GM23248 (cell line): ENCODE measurements around the gene RANBP10. TPM values are rescaled to one million over a fixed set of nuclear protein-coding genes. Genes with fewer than 3 reads are reported as not detected.
"Not testable (repeated sequence)": the region's sequence is repeated elsewhere in the genome, so short reads cannot be mapped to it uniquely, and the experiment has no call there.

Source experiments
- DNase-seq: peaks from one replicate; pipeline ENCODE4 v3.0.0-alpha.2; 2015
- H2AFZ ChIP-seq: fragments of 200-600 bp; sonication (generic); 2 replicates; pipeline ENCODE4 v1.6.1; 2016; ENCODE audit warnings: antibody characterized with exemption
- H3F3A ChIP-seq: fragments of 200-600 bp; sonication (generic); 2 replicates; pipeline ENCODE4 v1.6.1; 2016; ENCODE audit warnings: mild to moderate bottlenecking, antibody characterized with exemption, mixed run types; ENCODE audit not compliant: insufficient read depth
- H3K27ac ChIP-seq: fragments of 200-600 bp; sonication (generic); 2 replicates; pipeline ENCODE4 v1.5.1; 2016; ENCODE audit warnings: mild to moderate bottlenecking
- H3K27me3 ChIP-seq: fragments of 200-600 bp; sonication (generic); replicated peaks from 2 replicates; pipeline ENCODE4 v1.6.1; 2016; ENCODE audit warnings: mild to moderate bottlenecking; ENCODE audit not compliant: insufficient read depth
- H3K36me3 ChIP-seq: fragments of 200-600 bp; sonication (generic); 2 replicates; pipeline ENCODE4 v1.6.1; 2016; ENCODE audit warnings: low read depth, mild to moderate bottlenecking
- H3K4me1 ChIP-seq: fragments of 200-600 bp; sonication (generic); 2 replicates; pipeline ENCODE4 v1.6.1; 2016; ENCODE audit warnings: mild to moderate bottlenecking; ENCODE audit not compliant: insufficient read depth
- H3K4me2 ChIP-seq: fragments of 200-600 bp; sonication (generic); one replicate; pipeline ENCODE4 v1.6.1; 2016; ENCODE audit warnings: mild to moderate bottlenecking; ENCODE audit not compliant: unreplicated experiment
- H3K4me3 ChIP-seq: fragments of 200-600 bp; sonication (generic); 2 replicates; pipeline ENCODE4 v1.5.1; 2016; ENCODE audit warnings: mild to moderate bottlenecking
- H3K79me2 ChIP-seq: fragments of 200-600 bp; sonication (generic); 2 replicates; pipeline ENCODE4 v1.6.1; 2016; ENCODE audit warnings: mild to moderate bottlenecking; ENCODE audit not compliant: insufficient read depth
- H3K9ac ChIP-seq: fragments of 200-600 bp; sonication (generic); 2 replicates; pipeline ENCODE4 v1.6.1; 2016; ENCODE audit warnings: mild to moderate bottlenecking
- H3K9me2 ChIP-seq: fragments of 200-600 bp; sonication (generic); 2 replicates; pipeline ENCODE4 v1.6.1; 2016; ENCODE audit warnings: mixed run types, mild to moderate bottlenecking, moderate library complexity; ENCODE audit not compliant: insufficient read depth
- H3K9me3 ChIP-seq: fragments of 200-600 bp; sonication (generic); one replicate; pipeline ENCODE4 v1.6.1; 2017; ENCODE audit warnings: low read depth
- H4K20me1 ChIP-seq: fragments of 200-600 bp; sonication (generic); 2 replicates; pipeline ENCODE4 v1.6.0; 2016; ENCODE audit not compliant: insufficient read depth
- EZH2 ChIP-seq: fragments of 200-600 bp; sonication (generic); IDR thresholded peaks from 2 replicates; pipeline ENCODE4 v1.6.1; 2018; ENCODE audit warnings: antibody characterized with exemption, mild to moderate bottlenecking; ENCODE audit not compliant: insufficient read depth, poor library complexity, severe bottlenecking
- EZH2phosphoT487 ChIP-seq: fragments of 200-600 bp; sonication (generic); IDR thresholded peaks from 2 replicates; pipeline ENCODE4 v1.6.1; 2018; ENCODE audit warnings: antibody characterized with exemption, moderate library complexity, mild to moderate bottlenecking, low read depth; ENCODE audit not compliant: insufficient read depth
- WGBS, 2 experiments: methylation state at CpG; one replicate each; pipeline ENCODE4 v1.1.6; 2015 to 2017; ENCODE audit warnings: low lambda C conversion rate in 2 of 2, low coverage in 1 of 2; ENCODE audit errors: missing lambda C conversion rate in 2 of 2; 5-methylcytosine and 5-hydroxymethylcytosine counted together
- in situ Hi-C: fragments of 300-500 bp; cut with MboI; formaldehyde crosslinking; loops from 2 replicates; pipeline ENCODE4 v1.15.0; 2020
- polyA plus RNA-seq: library from polyadenylated mRNA; unstranded; fragments of >200 nt; fragmentation: Nextera tagmentation; extraction: Ambion mirVana; gene quantifications from 2 replicates; pipeline ENCODE4 v1.2.1, GENCODE V29; 2016
- total RNA-seq: library from RNA; depleted of rRNA; stranded (reverse); fragments of >200 nt; shearing (Covaris generic); gene quantifications from 2 replicates; pipeline ENCODE4 v1.2.3, GENCODE V29; 2014

Gene RANBP10
- total and polyA plus RNA-seq, 2 experiments from 2014 or later, result 2.4 to 5.8 TPM

DNA sequence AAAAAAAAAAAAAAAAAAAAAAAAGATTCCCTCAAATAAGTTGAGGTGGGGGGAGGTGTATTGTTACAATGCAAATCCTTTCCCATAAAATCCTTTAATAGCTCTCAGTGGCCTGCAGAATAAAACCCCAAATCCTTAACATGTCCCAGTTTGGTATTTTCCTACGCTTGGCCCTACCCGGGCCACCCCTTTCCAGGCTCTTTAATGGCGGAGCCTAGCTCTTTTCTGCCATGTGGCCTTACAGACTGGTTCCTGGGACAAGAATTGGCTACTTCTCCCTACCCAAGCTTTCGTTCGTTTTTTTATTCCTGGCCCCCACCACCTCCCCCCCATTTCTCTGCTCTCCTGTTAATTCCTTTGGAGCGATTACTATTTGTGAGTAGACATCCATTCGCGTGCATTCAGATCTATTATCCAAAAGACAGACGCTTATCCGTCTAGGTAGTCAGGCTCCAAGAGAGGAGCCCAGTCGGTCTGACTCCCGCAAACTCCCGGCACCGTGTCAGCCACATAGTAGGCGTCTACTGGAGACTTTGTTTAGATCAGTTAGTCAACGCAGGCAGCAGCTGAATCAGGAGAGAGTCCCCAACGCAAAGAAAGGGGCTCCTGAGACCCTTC lies 34.9 kb upstream of the RANBP10 start:
- peak overlapping the region; percentile 91 for H3K27ac ChIP-seq

GRCh38 chr16:67837811-67838210 lies 31.5 kb upstream of the RANBP10 start:
- H3K79me2 ChIP-seq, result peaks cover 13% of the 10 kb centered on the region
- H3K4me3 ChIP-seq, result no peak overlapping the region
- no peaks in the 10 kb centered on the region for H3K9me2 ChIP-seq
- H4K20me1 ChIP-seq, result no peaks in the 10 kb centered on the region
- in situ Hi-C loops, result no loop called here
- peaks cover 6% of the 10 kb centered on the region for H3K4me1 ChIP-seq
- H3K9ac ChIP-seq, result no peak overlapping the region
- no peaks in the 10 kb centered on the region for H3K36me3 ChIP-seq
- no peaks in the 10 kb centered on the region for H3K27me3 ChIP-seq
- no peak overlapping the region for H3K27ac ChIP-seq
- H3K9me3 ChIP-seq, result no peaks in the 10 kb centered on the region
- 87 to 99% methylated on average over 2 of the region's 2 CpGs for WGBS, 2 experiments
- no peaks in the 10 kb centered on the region for H3F3A ChIP-seq
- no peak for DNase-seq
- TF ChIP-seq EZH2phosphoT487, result no peak
- no peak for TF ChIP-seq EZH2
- no peak overlapping the region for H2AFZ ChIP-seq
- H3K4me2 ChIP-seq, result no peak overlapping the region

More for the DNA sequence above, 34.9 kb upstream of the RANBP10 start:
- H3K36me3 ChIP-seq, result no peaks in the 10 kb centered on the region
- no peaks in the 10 kb centered on the region for H3K27me3 ChIP-seq
- H4K20me1 ChIP-seq, result no peaks in the 10 kb centered on the region
- in situ Hi-C loops, result no loop called here
- H3K9me2 ChIP-seq, result no peaks in the 10 kb centered on the region
- TF ChIP-seq EZH2 (no peak), EZH2phosphoT487 (no peak)
- H3K4me3 ChIP-seq, result peak overlapping the region; percentile 76
- H2AFZ ChIP-seq, result peak overlapping the region; percentile 97
- peaks cover 34% of the 10 kb centered on the region for H3K79me2 ChIP-seq
- H3K9me3 ChIP-seq, result no peaks in the 10 kb centered on the region
- DNase-seq, result no peak
- peaks cover 15% of the 10 kb centered on the region for H3F3A ChIP-seq
- peak overlapping the region; percentile 83 for H3K4me2 ChIP-seq
- H3K9ac ChIP-seq, result peak overlapping the region; percentile 75
- peaks cover 37% of the 10 kb centered on the region for H3K4me1 ChIP-seq
- WGBS, 2 experiments, result 32 to 34% methylated on average over 17 of the region's 17 CpGs

- Histone ChIP-seq H3K79me2 (peaks cover 19% of the 10 kb centered on the region), H3K4me1 (peaks cover 10% of the 10 kb centered on the region)
- in situ Hi-C loops, H3K36me3 ChIP-seq, H3F3A ChIP-seq, H3K9ac ChIP-seq, H4K20me1 ChIP-seq, H2AFZ ChIP-seq, DNase-seq, H3K27me3 ChIP-seq, H3K9me2 ChIP-seq, H3K4me3 ChIP-seq, H3K27ac ChIP-seq, H3K4me2 ChIP-seq, H3K9me3 ChIP-seq: not testable (repeated sequence)
- WGBS, 2 experiments, result 89 to 92% methylated on average over 10 of the region's 10 CpGs
Observed at GRCh38 chr16:67837190-67837589, 30.8 kb upstream of the RANBP10 start.

DNA sequence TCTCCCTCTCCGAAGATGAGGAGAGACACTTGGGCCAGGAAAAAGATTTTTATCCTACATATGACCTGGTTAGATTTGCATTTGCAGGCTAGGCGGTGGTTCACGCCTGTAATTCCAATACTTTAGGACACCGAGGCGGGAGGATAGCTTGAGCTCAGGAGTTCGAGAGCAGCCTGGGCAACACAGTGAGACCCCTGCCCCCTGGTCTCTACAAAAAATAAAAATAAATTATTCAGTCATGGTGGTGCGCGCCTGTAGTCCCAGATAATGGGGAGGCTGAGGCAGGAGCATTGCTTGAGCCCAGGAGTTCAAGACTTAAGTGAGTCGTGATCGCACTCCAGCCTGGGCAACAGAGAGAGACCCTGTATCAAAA lies 27.9 kb upstream of the RANBP10 start:
- Histone ChIP-seq H3K9me2 (no peaks in the 10 kb centered on the region), H3K36me3 (peaks cover 6% of the 10 kb centered on the region; the same call in 1 of the 2 replicates), H3K4me3 (peak overlapping the region; percentile 93), H3K4me1 (peaks cover 6% of the 10 kb centered on the region), H3K27ac (peak overlapping the region; percentile 89; the same call in 1 of the 2 replicates), H3K9ac (peak overlapping the region; percentile 99), H3K4me2 (peak overlapping the region; percentile 87), H3K9me3 (no peaks in the 10 kb centered on the region), H3K27me3 (no peaks in the 10 kb centered on the region), H3K79me2 (peaks cover 31% of the 10 kb centered on the region), H2AFZ (peak overlapping the region; percentile 93), H4K20me1 (no peaks in the 10 kb centered on the region), H3F3A (no peaks in the 10 kb centered on the region)
- in situ Hi-C loops, result no loop called here
- WGBS, 2 experiments, result 86 to 89% methylated on average over 10 of the region's 10 CpGs
- TF ChIP-seq EZH2, result no peak
- DNase-seq, result no peak
